Neuronal stem cell (in vitro differentiated cells): Measurements from ENCODE around the gene DIAPH2.

Source experiments
- DNase-seq: peaks from one replicate; pipeline ENCODE4 v3.0.0-alpha.2; 2013; ENCODE audit warnings: low spot score
- H2AFZ ChIP-seq: one replicate; pipeline ENCODE4 v1.6.1; 2013; ENCODE audit warnings: mild to moderate bottlenecking, low read length, inconsistent platforms
- H2AK5ac ChIP-seq: 2 replicates; pipeline ENCODE4 v1.6.1; 2013; ENCODE audit warnings: low read depth, mild to moderate bottlenecking, inconsistent platforms, low read length, moderate library complexity, mixed read lengths
- H2BK120ac ChIP-seq: 2 replicates; pipeline ENCODE4 v1.6.1; 2013; ENCODE audit warnings: low read depth, mild to moderate bottlenecking, inconsistent platforms, low read length, moderate library complexity, mixed read lengths
- H2BK12ac ChIP-seq: one replicate; pipeline ENCODE4 v1.6.1; 2013; ENCODE audit warnings: low read length, inconsistent platforms
- H2BK15ac ChIP-seq: 2 replicates; pipeline ENCODE4 v1.6.1; 2013; ENCODE audit warnings: mild to moderate bottlenecking, low read length, inconsistent platforms, mixed read lengths
- H2BK5ac ChIP-seq: one replicate; pipeline ENCODE4 v1.6.1; 2013; ENCODE audit warnings: inconsistent platforms, mild to moderate bottlenecking, low read length, moderate library complexity
- H3K14ac ChIP-seq: one replicate; pipeline ENCODE4 v1.6.1; 2013; ENCODE audit warnings: low read length, inconsistent platforms
- H3K18ac ChIP-seq: 2 replicates; pipeline ENCODE4 v1.6.1; 2013; ENCODE audit warnings: low read length, inconsistent platforms
- H3K23ac ChIP-seq: 2 replicates; pipeline ENCODE4 v1.6.1; 2013; ENCODE audit warnings: low read depth, mild to moderate bottlenecking, mixed read lengths, low read length, inconsistent platforms; ENCODE audit not compliant: poor library complexity
- H3K27ac ChIP-seq: replicated peaks from 3 replicates; pipeline ENCODE4 v1.5.1; 2013; ENCODE audit warnings: low read length, inconsistent platforms
- H3K27me3 ChIP-seq, 3 experiments: 2 replicates each; pipeline ENCODE4 v1.6.1; 2013; ENCODE audit warnings: low read length in 3 of 3, mild to moderate bottlenecking in 2 of 3, inconsistent platforms in 1 of 3, low read depth in 1 of 3, mixed read lengths in 1 of 3, moderate library complexity in 1 of 3; ENCODE audit not compliant: control insufficient read depth in 3 of 3, insufficient read depth in 3 of 3
- H3K36me3 ChIP-seq, 2 donors: replicated peaks in 1 of 2; 2 replicates each; pipeline ENCODE4 v1.6.1; 2013; ENCODE audit warnings: low read length in 2 of 2; ENCODE audit not compliant: control insufficient read depth in 2 of 2, insufficient read depth in 2 of 2
- H3K4ac ChIP-seq: 2 replicates; pipeline ENCODE4 v1.6.1; 2013; ENCODE audit warnings: inconsistent platforms, mild to moderate bottlenecking, low read length, moderate library complexity
- H3K4me1 ChIP-seq, 2 donors: 1 replicate in 1 of 2; 2 replicates in 1 of 2; pipeline ENCODE4 v1.6.1; 2013; ENCODE audit warnings: low read length in 2 of 2, low read depth in 1 of 2; ENCODE audit not compliant: control insufficient read depth in 2 of 2, insufficient read depth in 1 of 2
- H3K4me2 ChIP-seq: one replicate; pipeline ENCODE4 v1.6.1; 2013; ENCODE audit warnings: mild to moderate bottlenecking, low read length, inconsistent platforms; ENCODE audit not compliant: insufficient read depth, poor library complexity, severe bottlenecking
- H3K4me3 ChIP-seq, 2 donors: 2 replicates each; pipeline ENCODE4 v1.5.1; 2013; ENCODE audit warnings: low read length in 2 of 2, mild to moderate bottlenecking in 2 of 2, inconsistent platforms in 1 of 2, moderate library complexity in 1 of 2
- H3K79me1 ChIP-seq: one replicate; pipeline ENCODE4 v1.6.1; 2013; ENCODE audit warnings: low read depth, mild to moderate bottlenecking, inconsistent platforms, low read length, moderate library complexity
- H3K9ac ChIP-seq: one replicate; pipeline ENCODE4 v1.6.1; 2013; ENCODE audit warnings: mild to moderate bottlenecking, low read depth, low read length, inconsistent platforms; ENCODE audit not compliant: poor library complexity
- H3K9me3 ChIP-seq, 2 donors: replicated peaks in 1 of 2; 2 replicates each; pipeline versions ENCODE3 to v1.6.1; 2013; ENCODE audit warnings: low read length in 2 of 2, mild to moderate bottlenecking in 2 of 2, inconsistent platforms in 1 of 2, low read depth in 1 of 2, mixed read lengths in 1 of 2, moderate library complexity in 1 of 2; ENCODE audit not compliant: control insufficient read depth in 2 of 2, insufficient read depth in 1 of 2
- H4K8ac ChIP-seq: one replicate; pipeline ENCODE4 v1.6.1; 2013; ENCODE audit warnings: low read depth, mild to moderate bottlenecking, inconsistent platforms, low read length, moderate library complexity
- H4K91ac ChIP-seq: one replicate; pipeline ENCODE4 v1.6.1; 2013; ENCODE audit warnings: low read length, low read depth, mild to moderate bottlenecking, inconsistent platforms; ENCODE audit not compliant: poor library complexity
- WGBS, 2 donors: extraction: QIAGEN DNeasy Blood & Tissue Kit; methylation state at CpG; one replicate each; pipeline ENCODE4 v1.1.7; 2013; ENCODE audit warnings: missing lambda C conversion rate in 2 of 2, mixed read lengths in 1 of 2; ENCODE audit not compliant: insufficient read length in 2 of 2, insufficient replicate concordance in 1 of 2; ENCODE audit errors: extremely low coverage in 2 of 2; 5-methylcytosine and 5-hydroxymethylcytosine counted together

Gene DIAPH2

GRCh38 chrX:96982161-96982560 is 297.5 kb downstream of the DIAPH2 start:
- no peak overlapping the region for H2BK12ac ChIP-seq
- no peaks in the 10 kb centered on the region for H3K4me1 ChIP-seq
- H3K27me3 ChIP-seq: no peaks in the 10 kb centered on the region
- no peak overlapping the region for H3K27ac ChIP-seq
- DNase-seq: no peak
- H3K18ac ChIP-seq: no peak overlapping the region
- no peak overlapping the region for H2AK5ac ChIP-seq
- H3K9ac ChIP-seq: no peak overlapping the region
- no peaks in the 10 kb centered on the region for H3K36me3 ChIP-seq
- no CpG with 5 or more reads among the region's 1 CpG for WGBS, 2 donors
- H2BK5ac ChIP-seq: no peak overlapping the region
- H3K4ac ChIP-seq: no peak overlapping the region
- H3K23ac ChIP-seq: no peak overlapping the region
- H2BK15ac ChIP-seq: no peak overlapping the region
- no peak overlapping the region for H3K14ac ChIP-seq
- H3K4me3 ChIP-seq: no peak overlapping the region
- H3K9me3 ChIP-seq: no peaks in the 10 kb centered on the region
- H3K79me1 ChIP-seq: no peaks in the 10 kb centered on the region
- no peak overlapping the region for H4K8ac ChIP-seq
- no peak overlapping the region for H3K4me2 ChIP-seq
- no peak overlapping the region for H2AFZ ChIP-seq
- no peak overlapping the region for H2BK120ac ChIP-seq
- no peak overlapping the region for H4K91ac ChIP-seq

GRCh38 chrX:96984538-96984937 is 299.9 kb downstream of the DIAPH2 start:
- Histone ChIP-seq H2BK5ac (no peak overlapping the region), H3K9me3 (no peaks in the 10 kb centered on the region), H3K27ac (no peak overlapping the region), H3K23ac (no peak overlapping the region), H3K14ac (no peak overlapping the region), H2BK120ac (no peak overlapping the region), H3K4me2 (no peak overlapping the region), H3K27me3 (no peaks in the 10 kb centered on the region), H2BK12ac (no peak overlapping the region), H4K8ac (no peak overlapping the region), H4K91ac (no peak overlapping the region), H3K9ac (no peak overlapping the region), H3K18ac (no peak overlapping the region), H3K4me1 (no peaks in the 10 kb centered on the region), H3K4me3 (no peak overlapping the region), H3K79me1 (no peaks in the 10 kb centered on the region), H2AK5ac (no peak overlapping the region), H2AFZ (no peak overlapping the region), H2BK15ac (no peak overlapping the region), H3K4ac (no peak overlapping the region), H3K36me3 (no peaks in the 10 kb centered on the region)
- no CpG with 5 or more reads among the region's 3 CpGs for WGBS, 2 donors
- DNase-seq: no peak

GRCh38 chrX:96985046-96985445 is 300.4 kb downstream of the DIAPH2 start:
- H4K91ac ChIP-seq: no peak overlapping the region
- H3K9me3 ChIP-seq: no peaks in the 10 kb centered on the region
- H3K23ac ChIP-seq: no peak overlapping the region
- no peak overlapping the region for H3K18ac ChIP-seq
- no peak overlapping the region for H3K27ac ChIP-seq
- no peaks in the 10 kb centered on the region for H3K27me3 ChIP-seq
- no peak overlapping the region for H3K9ac ChIP-seq
- H3K4me2 ChIP-seq: no peak overlapping the region
- H2BK5ac ChIP-seq: no peak overlapping the region
- no peak overlapping the region for H2AFZ ChIP-seq
- H2BK12ac ChIP-seq: no peak overlapping the region
- no peaks in the 10 kb centered on the region for H3K79me1 ChIP-seq
- H2AK5ac ChIP-seq: no peak overlapping the region
- H3K4me3 ChIP-seq: no peak overlapping the region
- no peak overlapping the region for H2BK15ac ChIP-seq
- DNase-seq: no peak
- no peak overlapping the region for H3K4ac ChIP-seq
- no peak overlapping the region for H4K8ac ChIP-seq
- H3K36me3 ChIP-seq: no peaks in the 10 kb centered on the region
- no peak overlapping the region for H2BK120ac ChIP-seq
- no peak overlapping the region for H3K14ac ChIP-seq
- no CpG with 5 or more reads among the region's 2 CpGs for WGBS, 2 donors
- H3K4me1 ChIP-seq: no peaks in the 10 kb centered on the region

GRCh38 chrX:96987228-96987627 is 302.6 kb downstream of the DIAPH2 start:
- no peak overlapping the region for H3K27ac ChIP-seq
- no peaks in the 10 kb centered on the region for H3K4me1 ChIP-seq
- no peak overlapping the region for H3K23ac ChIP-seq
- no peak overlapping the region for H2AFZ ChIP-seq
- H4K8ac ChIP-seq: no peak overlapping the region
- no peak overlapping the region for H2BK15ac ChIP-seq
- H3K79me1 ChIP-seq: no peaks in the 10 kb centered on the region
- H3K36me3 ChIP-seq: no peaks in the 10 kb centered on the region
- no peaks in the 10 kb centered on the region for H3K9me3 ChIP-seq
- no peak overlapping the region for H3K9ac ChIP-seq
- no peak overlapping the region for H3K4me2 ChIP-seq
- WGBS, 2 donors: no CpG with 5 or more reads among the region's 1 CpG
- H3K4ac ChIP-seq: no peak overlapping the region
- no peak for DNase-seq
- no peak overlapping the region for H4K91ac ChIP-seq
- no peak overlapping the region for H3K18ac ChIP-seq
- H2AK5ac ChIP-seq: no peak overlapping the region
- no peak overlapping the region for H2BK12ac ChIP-seq
- no peak overlapping the region for H3K14ac ChIP-seq
- no peak overlapping the region for H2BK120ac ChIP-seq
- H2BK5ac ChIP-seq: no peak overlapping the region
- H3K27me3 ChIP-seq: no peaks in the 10 kb centered on the region
- no peak overlapping the region for H3K4me3 ChIP-seq
